ENCODE measurements around the gene FCAMR.

GRCh38 chr1:207003210-207003609 is 33.0 kb upstream of the FCAMR start:
- TF ChIP-seq CTCF (IDR thresholded peaks at IDR 0.05) (no peak), POLR2A (IDR thresholded peaks at IDR 0.05) (no peak), EP300 (IDR thresholded peaks at IDR 0.05) (no peak)
